ENCODE measurements around the gene PRPF19.

Gene PRPF19

GRCh38 chr11:60872124-60872960 is 34.0 kb downstream of the PRPF19 start:
- no peaks in the 10 kb centered on the region for H3K36me3 ChIP-seq (ENCODE audit: control insufficient read depth, low read length)
- no peaks in the 10 kb centered on the region for H3K79me2 ChIP-seq (ENCODE audit: control insufficient read depth, low read length)
- H3K4me3 ChIP-seq (ENCODE audit: low read length) = no peak overlapping the region
- H3K27me3 ChIP-seq (ENCODE audit: control insufficient read depth, low read length) = no peaks in the 10 kb centered on the region
- TF ChIP-seq EZH2phosphoT487 (IDR thresholded peaks at IDR 0.05; ENCODE audit: borderline replicate concordance, low read length) = no peak
- no peak for TF ChIP-seq CTCF (IDR thresholded peaks at IDR 0.05; ENCODE audit: low read depth, low read length, poor library complexity, severe bottlenecking)
- H3K27ac ChIP-seq (ENCODE audit: low read depth, low read length) = no peak overlapping the region
- H3K4me2 ChIP-seq (ENCODE audit: low read length) = no peak overlapping the region
- H3F3A ChIP-seq (ENCODE audit: control insufficient read depth, insufficient read depth) = no peaks in the 10 kb centered on the region
- no peaks in the 10 kb centered on the region for H4K20me1 ChIP-seq (ENCODE audit: control insufficient read depth, insufficient read depth, low read depth, low read length)
- no peaks in the 10 kb centered on the region for H3K4me1 ChIP-seq (ENCODE audit: control insufficient read depth, low read length)
- H3K9me2 ChIP-seq (replicated peaks; ENCODE audit: control insufficient read depth, low read length) = no peaks in the 10 kb centered on the region
- no peaks in the 10 kb centered on the region for H3K9me3 ChIP-seq (ENCODE audit: control insufficient read depth, insufficient read depth, low read length)

GRCh38 chr11:60871378-60872061 is 34.9 kb downstream of the PRPF19 start:
- no peak overlapping the region for H3K4me3 ChIP-seq (ENCODE audit: low read length)
- no peaks in the 10 kb centered on the region for H3K36me3 ChIP-seq (ENCODE audit: control insufficient read depth, low read length)
- H3K9me3 ChIP-seq (ENCODE audit: control insufficient read depth, insufficient read depth, low read length) = no peaks in the 10 kb centered on the region
- H4K20me1 ChIP-seq (ENCODE audit: control insufficient read depth, insufficient read depth, low read depth, low read length) = no peaks in the 10 kb centered on the region
- H3K27ac ChIP-seq (ENCODE audit: low read depth, low read length) = no peak overlapping the region
- no peaks in the 10 kb centered on the region for H3K9me2 ChIP-seq (replicated peaks; ENCODE audit: control insufficient read depth, low read length)
- TF ChIP-seq EZH2phosphoT487 (IDR thresholded peaks at IDR 0.05; ENCODE audit: borderline replicate concordance, low read length) (no peak), CTCF (IDR thresholded peaks at IDR 0.05; ENCODE audit: low read depth, low read length, poor library complexity, severe bottlenecking) (no peak)
- H3F3A ChIP-seq (ENCODE audit: control insufficient read depth, insufficient read depth) = no peaks in the 10 kb centered on the region
- H3K4me1 ChIP-seq (ENCODE audit: control insufficient read depth, low read length) = no peaks in the 10 kb centered on the region
- no peaks in the 10 kb centered on the region for H3K27me3 ChIP-seq (ENCODE audit: control insufficient read depth, low read length)
- no peaks in the 10 kb centered on the region for H3K79me2 ChIP-seq (ENCODE audit: control insufficient read depth, low read length)
- no peak overlapping the region for H3K4me2 ChIP-seq (ENCODE audit: low read length)

GRCh38 chr11:60870733-60871377 is 35.5 kb downstream of the PRPF19 start:
- Histone ChIP-seq H3K9me3 (ENCODE audit: control insufficient read depth, insufficient read depth, low read length) (no peaks in the 10 kb centered on the region), H3K36me3 (ENCODE audit: control insufficient read depth, low read length) (no peaks in the 10 kb centered on the region), H3K79me2 (ENCODE audit: control insufficient read depth, low read length) (no peaks in the 10 kb centered on the region), H3K4me1 (ENCODE audit: control insufficient read depth, low read length) (no peaks in the 10 kb centered on the region), H3K4me3 (ENCODE audit: low read length) (no peak overlapping the region), H3K27me3 (ENCODE audit: control insufficient read depth, low read length) (no peaks in the 10 kb centered on the region), H4K20me1 (ENCODE audit: control insufficient read depth, insufficient read depth, low read depth, low read length) (no peaks in the 10 kb centered on the region), H3K9me2 (replicated peaks; ENCODE audit: control insufficient read depth, low read length) (no peaks in the 10 kb centered on the region), H3K4me2 (ENCODE audit: low read length) (no peak overlapping the region), H3K27ac (ENCODE audit: low read depth, low read length) (no peak overlapping the region), H3F3A (ENCODE audit: control insufficient read depth, insufficient read depth) (no peaks in the 10 kb centered on the region)
- TF ChIP-seq EZH2phosphoT487 (IDR thresholded peaks at IDR 0.05; ENCODE audit: borderline replicate concordance, low read length) (no peak), CTCF (IDR thresholded peaks at IDR 0.05; ENCODE audit: low read depth, low read length, poor library complexity, severe bottlenecking) (no peak)
